Measurements from ENCODE around the gene TBCEL. TPM values are rescaled to one million over a fixed set of nuclear protein-coding genes. Genes with fewer than 3 reads are reported as not detected.
"Not testable (repeated sequence)": the region's sequence is repeated elsewhere in the genome, so short reads cannot be mapped to it uniquely, and the experiment has no call there.

The TBCEL gene
- total RNA-seq, 1 experiment from 2014 or later = 23.2 TPM

DNA sequence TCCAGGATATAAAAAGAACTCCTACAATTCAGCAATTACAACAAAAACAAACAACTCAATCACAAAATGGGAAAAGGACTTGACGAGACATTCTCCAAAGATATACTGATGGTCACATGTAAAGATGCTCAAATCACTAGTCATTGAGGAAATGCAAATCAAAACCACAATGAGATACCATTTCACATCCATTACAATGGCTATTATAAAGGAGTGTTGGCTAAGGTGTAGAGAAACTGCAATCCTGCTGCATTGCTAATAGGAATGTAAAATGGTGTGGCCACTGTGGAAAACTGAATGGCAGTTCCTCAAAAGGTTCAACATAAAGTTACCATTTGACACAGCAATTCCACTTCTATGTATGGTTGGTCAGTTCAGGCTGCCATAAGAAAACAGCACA lies 11.8 kb upstream of the TBCEL start:
- CTCF ChIA-PET = no interaction called here
- peaks cover 15% of the 10 kb centered on the region; the same call in 1 of the 2 replicates for H3K27me3 ChIP-seq (ENCODE audit: control insufficient read depth, insufficient read depth, low read length)
- intact Hi-C loops (cut with micrococcal nuclease; ENCODE audit: unreplicated experiment) (no loop called here), in situ Hi-C loops (cut with HindIII; ENCODE audit: low pct_unique_long_range_greater_than_20kb, low sequenced_read_pairs) (no loop called here)
- H3K4me1 ChIP-seq (ENCODE audit: control insufficient read depth, insufficient read depth, low read length) = no peaks in the 10 kb centered on the region
- TF ChIP-seq CTCF (IDR thresholded peaks at IDR 0.05) = no peak
- TF ChIP-seq REST (IDR thresholded peaks at IDR 0.05; ENCODE audit: insufficient read depth in 1 of 2, low read depth in 2 of 2, low read length in 1 of 2) = no peak
- no peak for TF ChIP-seq POLR2AphosphoS5 (IDR thresholded peaks at IDR 0.05; ENCODE audit: low read depth, low read length)
- no peak for TF ChIP-seq SIN3A (IDR thresholded peaks at IDR 0.05; ENCODE audit: borderline replicate concordance, insufficient read depth, low read depth, low read length)
- no peak for TF ChIP-seq TCF7L2 (IDR thresholded peaks at IDR 0.05; ENCODE audit: low read depth, low read length)
- no peak for ATAC-seq
- H3K4me3 ChIP-seq (ENCODE audit: low read depth in 2 of 2, low read length in 2 of 2) = no peak overlapping the region
- POLR2A ChIA-PET = no interaction called here
- BruUV-seq (replicated peaks) = no TSS peak
- H3K36me3 ChIP-seq (ENCODE audit: control insufficient read depth, insufficient read depth, low read length) = no peaks in the 10 kb centered on the region
- no peak for DNase-seq (ENCODE audit: low read depth, low spot score)
- H3K27ac ChIP-seq (ENCODE audit: low read length) = no peak overlapping the region
- no peaks in the 10 kb centered on the region for H3K9me3 ChIP-seq (ENCODE audit: control insufficient read depth, insufficient read depth, low read depth, low read length)

GRCh38 chr11:121018746-121019145 lies 5.2 kb upstream of the TBCEL start:
- no peak for ATAC-seq
- peaks cover 15% of the 10 kb centered on the region; the same call in 1 of the 2 replicates for H3K27me3 ChIP-seq (ENCODE audit: control insufficient read depth, insufficient read depth, low read length)
- no peaks in the 10 kb centered on the region for H3K36me3 ChIP-seq (ENCODE audit: control insufficient read depth, insufficient read depth, low read length)
- ChIA-PET CTCF (no interaction called here), POLR2A (no interaction called here)
- in situ Hi-C loops (cut with HindIII; ENCODE audit: low pct_unique_long_range_greater_than_20kb, low sequenced_read_pairs) (no loop called here), intact Hi-C loops (cut with micrococcal nuclease; ENCODE audit: unreplicated experiment) (no loop called here)
- peaks cover 3% of the 10 kb centered on the region; the same call in 1 of the 2 replicates for H3K4me1 ChIP-seq (ENCODE audit: control insufficient read depth, insufficient read depth, low read length)
- TF ChIP-seq POLR2AphosphoS5 (IDR thresholded peaks at IDR 0.05; ENCODE audit: low read depth, low read length) (no peak), CTCF (IDR thresholded peaks at IDR 0.05) (no peak), SIN3A (IDR thresholded peaks at IDR 0.05; ENCODE audit: borderline replicate concordance, insufficient read depth, low read depth, low read length) (no peak), TCF7L2 (IDR thresholded peaks at IDR 0.05; ENCODE audit: low read depth, low read length) (no peak), REST (IDR thresholded peaks at IDR 0.05; ENCODE audit: insufficient read depth in 1 of 2, low read depth in 2 of 2, low read length in 1 of 2) (no peak)
- no peak for DNase-seq (ENCODE audit: low read depth, low spot score)
- H3K4me3 ChIP-seq (ENCODE audit: low read depth in 2 of 2, low read length in 2 of 2) = no peak overlapping the region
- H3K9me3 ChIP-seq (ENCODE audit: control insufficient read depth, insufficient read depth, low read depth, low read length) = no peaks in the 10 kb centered on the region
- H3K27ac ChIP-seq (ENCODE audit: low read length) = no peak overlapping the region
- no TSS peak for BruUV-seq (replicated peaks)

GRCh38 chr11:121021718-121022117 lies 2.2 kb upstream of the TBCEL start:
- CTCF ChIA-PET; intact Hi-C loops (cut with micrococcal nuclease; ENCODE audit: unreplicated experiment); ATAC-seq; H3K36me3 ChIP-seq (ENCODE audit: control insufficient read depth, insufficient read depth, low read length); in situ Hi-C loops (cut with HindIII; ENCODE audit: low pct_unique_long_range_greater_than_20kb, low sequenced_read_pairs); BruUV-seq (replicated peaks); H3K9me3 ChIP-seq (ENCODE audit: control insufficient read depth, insufficient read depth, low read depth, low read length); H3K4me3 ChIP-seq (ENCODE audit: low read depth in 2 of 2, low read length in 2 of 2); DNase-seq (ENCODE audit: low read depth, low spot score); H3K27ac ChIP-seq (ENCODE audit: low read length): not testable (repeated sequence)
- H3K27me3 ChIP-seq (ENCODE audit: control insufficient read depth, insufficient read depth, low read length) = peaks cover 13% of the 10 kb centered on the region; the same call in 1 of the 2 replicates
- peaks cover 12% of the 10 kb centered on the region for H3K4me1 ChIP-seq (ENCODE audit: control insufficient read depth, insufficient read depth, low read length)
- POLR2A ChIA-PET = interaction anchor here (0.6 kb wide), 1 partner anchor 189 kb away, joined by 5 read pairs; no protein-coding TSS in a partner anchor

All from Panc1 (cell line).